HFF-Myc (cell line): Measurements from ENCODE around the gene BCOR.

Source experiments
- DNase-seq: peaks from one replicate; pipeline ENCODE4 v3.0.0-alpha.2; 2011; ENCODE audit warnings: low read depth; ENCODE audit errors: extremely low read depth
- H3K4me3 ChIP-seq: replicated peaks from 2 replicates; pipeline ENCODE4 v1.5.1; 2011; ENCODE audit warnings: low read depth, mild to moderate bottlenecking, control low read depth, low read length
- CTCF ChIP-seq: IDR thresholded peaks from 2 replicates; pipeline ENCODE4 v1.5.1; 2012; ENCODE audit warnings: mild to moderate bottlenecking, low read depth, low read length, control low read depth; ENCODE audit errors: missing control alignments

Gene BCOR

GRCh38 chrX:40005292-40006011 is 92.3 kb downstream of the BCOR start:
- no peak overlapping the region for H3K4me3 ChIP-seq
- no peak for DNase-seq
- TF ChIP-seq CTCF: no peak

GRCh38 chrX:40004921-40005291 is 92.9 kb downstream of the BCOR start:
- no peak for TF ChIP-seq CTCF
- H3K4me3 ChIP-seq: no peak overlapping the region
- no peak for DNase-seq

- no peak overlapping the region for H3K4me3 ChIP-seq
- TF ChIP-seq CTCF: no peak
- no peak for DNase-seq
Measured at GRCh38 chrX:40004246-40004535, 93.6 kb downstream of the BCOR start.

GRCh38 chrX:40003428-40004245 is 94.1 kb downstream of the BCOR start:
- no peak overlapping the region for H3K4me3 ChIP-seq
- DNase-seq: no peak
- no peak for TF ChIP-seq CTCF

- no peak for TF ChIP-seq CTCF
- no peak overlapping the region for H3K4me3 ChIP-seq
- DNase-seq: no peak
Measured at GRCh38 chrX:40003071-40003427, 94.7 kb downstream of the BCOR start.
